Stimulated activated CD4-positive, alpha-beta T cell treated with anti-CD3 and anti-CD28 coated beads, Interleukin-15, amount 100 ng/mL, for 1 hour (primary cell): ENCODE data around the gene RBBP8NL.
"Not testable (repeated sequence)": the region's sequence is repeated elsewhere in the genome, so short reads cannot be mapped to it uniquely, and the experiment has no call there.

Source experiments
- DNase-seq, 2 donors: peaks; one replicate each; pipeline ENCODE4 v3.0.0-alpha.2; 2020; ENCODE audit warnings: low read depth in 1 of 2, low spot score in 1 of 2

RBBP8NL gene

GRCh38 chr20:62376112-62377063 is 51.0 kb downstream of the RBBP8NL start:
- no peak for DNase-seq

- DNase-seq, result no peak
Measured at GRCh38 chr20:62374331-62375152, 52.8 kb downstream of the RBBP8NL start.

GRCh38 chr20:62373631-62374179 is 53.6 kb downstream of the RBBP8NL start:
- DNase-seq, result not testable (repeated sequence)

- no peak for DNase-seq
Measured at GRCh38 chr20:62372042-62372993, 55.0 kb downstream of the RBBP8NL start.

DNA sequence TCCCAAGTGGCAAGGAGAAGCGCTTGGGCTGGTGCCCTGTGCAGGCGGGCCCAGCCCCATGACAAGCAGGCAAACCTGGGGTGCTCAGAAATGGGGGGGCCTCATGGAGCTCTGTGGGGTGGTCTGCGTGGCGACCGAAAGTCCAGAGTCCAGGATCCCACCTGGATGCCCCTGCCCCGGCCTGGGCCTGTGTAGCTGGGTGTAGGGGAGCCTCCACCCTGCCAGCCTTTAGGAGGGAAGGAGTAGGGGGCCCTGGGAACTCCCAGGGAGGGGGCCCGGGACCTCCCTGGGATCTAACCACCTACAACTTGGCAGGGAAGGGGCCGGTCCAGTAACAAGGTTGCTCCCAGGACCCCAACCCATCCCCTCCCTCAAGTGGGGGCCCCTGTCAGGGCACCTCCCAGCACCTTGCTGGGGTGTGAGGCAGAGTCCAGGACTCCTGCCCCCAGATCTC is 55.7 kb downstream of the RBBP8NL start:
- no peak for DNase-seq

- no peak for DNase-seq
Measured at GRCh38 chr20:62370807-62371587, 56.3 kb downstream of the RBBP8NL start.

GRCh38 chr20:62370115-62370806 is 57.1 kb downstream of the RBBP8NL start:
- DNase-seq, result no peak

- DNase-seq, result no peak
Measured at GRCh38 chr20:62369815-62370114, 57.6 kb downstream of the RBBP8NL start.

GRCh38 chr20:62368976-62369814 is 58.1 kb downstream of the RBBP8NL start:
- no peak for DNase-seq

DNA sequence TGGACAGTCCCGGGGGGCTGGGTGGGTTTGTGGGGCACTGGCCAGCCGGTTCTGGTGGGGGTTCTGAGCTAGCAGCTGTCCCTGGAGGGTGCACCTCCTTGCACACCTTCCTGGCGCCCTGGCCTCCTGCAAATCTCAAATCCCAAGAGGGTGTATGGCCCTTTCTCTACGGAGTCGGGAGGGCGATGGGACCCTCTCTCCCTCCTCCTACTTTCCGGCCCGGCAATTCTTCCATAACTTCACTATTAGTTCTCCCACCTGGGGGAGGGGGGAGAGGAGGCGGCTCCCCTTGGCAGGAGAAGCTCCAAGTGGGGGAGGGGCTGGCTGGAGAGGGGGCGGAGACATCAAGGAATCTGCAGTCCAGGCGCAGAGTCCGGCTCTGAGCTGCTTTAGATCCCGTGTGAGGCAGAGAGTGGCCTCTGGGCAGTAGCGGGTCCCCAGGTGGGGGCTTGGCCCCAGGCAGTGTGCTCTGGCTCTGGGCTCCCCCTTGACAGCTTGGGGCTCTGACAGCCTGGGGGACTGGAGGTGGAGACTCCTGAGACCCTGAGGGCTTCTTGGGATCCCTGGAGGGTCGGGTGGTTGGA is 58.9 kb downstream of the RBBP8NL start:
- no peak for DNase-seq

GRCh38 chr20:62367633-62368391 is 59.5 kb downstream of the RBBP8NL start:
- no peak for DNase-seq

DNA sequence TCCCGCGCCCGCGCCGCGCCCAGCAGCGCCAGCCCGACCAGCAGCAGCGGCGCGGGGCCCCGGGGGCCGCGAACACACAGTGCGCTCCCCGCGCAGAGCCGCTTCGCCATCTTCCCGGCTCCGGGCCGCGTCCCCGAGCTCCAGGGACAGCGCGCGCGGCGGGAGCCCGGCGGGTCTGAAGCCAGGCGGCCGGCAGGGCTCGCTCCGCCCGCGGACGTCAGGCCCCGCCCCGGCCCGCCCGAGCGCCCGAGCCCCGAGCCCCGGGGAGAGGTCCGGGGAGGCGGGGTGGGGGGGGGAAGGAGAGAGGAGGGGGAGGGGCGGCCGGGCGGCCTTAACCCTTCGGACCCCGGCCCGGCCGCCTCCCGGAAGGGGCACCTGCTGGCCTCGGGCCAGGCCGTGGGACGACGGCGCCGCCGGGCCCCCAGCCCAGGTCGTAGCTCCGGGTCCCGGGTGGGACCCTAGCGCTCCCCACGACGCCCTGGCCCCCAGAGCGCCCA is 60.2 kb downstream of the RBBP8NL start, which contains the start of gene LAMA5:
Gene LAMA5, minus strand, starts transcription at position 177 of the 497 bp plus-strand sequence. Its CDS starts 67 bp downstream, at position 110.
- DNase-seq, result no peak

GRCh38 chr20:62366370-62367135 is 60.8 kb downstream of the RBBP8NL start:
- DNase-seq, result no peak

- no peak for DNase-seq
Measured at GRCh38 chr20:62365814-62366369, 61.4 kb downstream of the RBBP8NL start.

DNA sequence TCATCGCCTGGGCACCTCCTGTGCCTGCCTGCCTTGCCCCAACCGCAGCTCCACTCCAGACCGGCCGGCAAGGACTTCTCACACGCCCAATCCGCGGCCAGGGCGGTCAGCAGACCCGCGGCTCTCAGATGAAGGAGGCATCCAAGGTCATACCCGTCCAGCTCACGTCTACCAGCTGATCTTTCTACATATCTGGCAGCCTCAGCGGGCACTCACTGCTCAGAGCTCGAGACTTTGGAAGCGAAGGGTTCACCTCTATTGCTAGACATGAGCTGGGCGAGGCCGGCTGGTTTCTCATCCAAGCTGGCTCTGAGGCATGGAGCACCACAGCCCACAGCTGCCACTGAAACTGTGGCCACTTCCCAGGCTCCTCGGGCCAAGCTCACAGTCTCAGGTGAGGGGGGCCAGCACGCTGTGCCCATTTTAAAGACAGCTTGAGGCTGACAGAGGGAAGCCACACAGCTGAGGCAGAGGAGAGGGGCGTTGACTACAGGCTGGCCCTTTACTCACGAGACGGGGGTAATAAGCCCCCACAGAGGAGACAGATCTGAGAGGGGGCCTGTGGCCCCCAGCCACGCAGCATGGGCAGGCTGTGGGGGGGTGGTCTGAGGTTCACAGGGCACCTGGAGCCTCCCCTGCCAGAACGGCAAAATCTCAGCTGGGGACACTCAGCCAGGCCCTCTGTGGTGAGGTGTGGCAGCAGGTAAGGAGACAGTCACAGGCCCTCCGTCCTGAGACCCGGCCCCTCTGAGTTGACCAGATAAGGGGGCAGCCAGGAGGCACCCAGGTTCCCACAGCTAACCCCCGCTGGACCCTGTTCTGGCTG is 62.2 kb downstream of the RBBP8NL start:
- DNase-seq, result no peak
